HCT116 (cell line): Measurements from ENCODE around the gene AACS. TPM values are rescaled to one million over a fixed set of nuclear protein-coding genes. Genes with fewer than 3 reads are reported as not detected.

Experiments used
- ATAC-seq: fragments of 200-7000 bp; cut with Tn5 transposase; 2 replicates; pipeline ENCODE4 v1.9.1; 2020; ENCODE audit warnings: mild to moderate bottlenecking, moderate library complexity
- BruUV-seq: library from RNA; stranded (reverse); fragments of 400-500 nt; replicated peaks from 2 replicates; lab custom pipeline; 2021; lab: Mats Ljungman, UMichigan
- CTCF ChIA-PET: fragments of 300-600 bp; sonication (Branson Sonifier 250); formaldehyde crosslinking; loops from one replicate; lab custom pipeline; 2021; ENCODE audit warnings: antibody characterized with exemption; lab: Charles Lee
- POLR2A ChIA-PET: fragments of 300-600, 350-600 bp; sonication (Branson Sonifier 250); formaldehyde crosslinking; loops from one replicate; lab custom pipeline; 2021; ENCODE audit warnings: antibody characterized with exemption; lab: Charles Lee
- RAD21 ChIA-PET, 2 experiments: fragments of 300-600 bp; sonication (Branson Sonifier 250); formaldehyde crosslinking; loops; one replicate each; lab custom pipeline; 2023; ENCODE audit warnings: low total read pairs in 2 of 2; ENCODE audit not compliant: uncharacterized antibody in 2 of 2, unreplicated experiment in 2 of 2, low non-redundant PET in 1 of 2; lab: Charles Lee
- DNase-seq: peaks from one replicate; pipeline ENCODE4 v3.0.0-alpha.2; 2010; ENCODE audit warnings: low read depth, low spot score
- H2AFZ ChIP-seq: fragments of 200-600 bp; shearing (Covaris generic), sonication (generic); 2 replicates; pipeline ENCODE4 v1.6.1; 2017; ENCODE audit warnings: low read depth, mixed run types, mixed read lengths, antibody characterized with exemption, low read length; ENCODE audit not compliant: poor library complexity, severe bottlenecking
- H3K27ac ChIP-seq: 2 replicates; pipeline ENCODE4 v1.5.1; 2012; ENCODE audit warnings: low read depth, low read length
- H3K27me3 ChIP-seq: fragments of 200-600 bp; sonication (generic); 2 replicates; pipeline ENCODE4 v1.6.1; 2016; ENCODE audit warnings: mixed run types, low read length, mixed read lengths; ENCODE audit not compliant: insufficient read depth
- H3K36me3 ChIP-seq, 2 experiments: fragments of 200-500 bp in 1 of 2; fragments of 200-600 bp in 1 of 2; sonication (Bioruptor generic) in 1 of 2; sonication (generic) in 1 of 2; 2 replicates each; pipeline versions ENCODE4 v1.5.1 to v1.6.1; 2014 to 2016; ENCODE audit warnings: low read length in 2 of 2, inconsistent platforms in 1 of 2, mixed read lengths in 1 of 2, mixed run types in 1 of 2; ENCODE audit not compliant: insufficient read depth in 2 of 2, control insufficient read depth in 1 of 2
- H3K4me1 ChIP-seq, 2 experiments: fragments of 200-600 bp in 1 of 2; sonication (generic) in 1 of 2; 2 replicates each; pipeline versions ENCODE4 v1.5.1 to v1.6.1; 2012 to 2017; ENCODE audit warnings: low read length in 2 of 2, inconsistent platforms in 1 of 2, mild to moderate bottlenecking in 1 of 2, mixed read lengths in 1 of 2, mixed run types in 1 of 2, moderate library complexity in 1 of 2; ENCODE audit not compliant: insufficient read depth in 2 of 2, control insufficient read depth in 1 of 2
- H3K4me2 ChIP-seq: fragments of 200-600 bp; sonication (generic); 2 replicates; pipeline ENCODE4 v1.6.1; 2017; ENCODE audit warnings: mixed run types, low read length, mixed read lengths
- H3K4me3 ChIP-seq, 2 experiments: fragments of 200-600 bp in 1 of 2; sonication (generic) in 1 of 2; replicated peaks in 1 of 2; 2 replicates each; pipeline ENCODE4 v1.5.1; 2011 to 2016; ENCODE audit warnings: low read length in 2 of 2, control low read depth in 1 of 2, low read depth in 1 of 2, mild to moderate bottlenecking in 1 of 2, mixed read lengths in 1 of 2, mixed run types in 1 of 2
- H3K79me2 ChIP-seq: fragments of 200-600 bp; sonication (generic); 2 replicates; pipeline ENCODE4 v1.6.1; 2017; ENCODE audit warnings: mild to moderate bottlenecking, mixed run types, low read length, moderate library complexity, mixed read lengths; ENCODE audit not compliant: insufficient read depth
- H3K9ac ChIP-seq: fragments of 200-600 bp; sonication (generic); 2 replicates; pipeline ENCODE4 v1.6.1; 2016; ENCODE audit warnings: low read length, mixed read lengths
- H3K9me2 ChIP-seq: fragments of 200-600 bp; sonication (generic), shearing (Covaris generic); 2 replicates; pipeline ENCODE4 v1.6.1; 2017; ENCODE audit warnings: mixed run types, mild to moderate bottlenecking, moderate library complexity; ENCODE audit not compliant: insufficient read depth
- H3K9me3 ChIP-seq, 2 experiments: fragments of 200-500 bp in 1 of 2; fragments of 200-600 bp in 1 of 2; sonication (Bioruptor generic) in 1 of 2; sonication (generic) in 1 of 2; 2 replicates each; pipeline ENCODE4 v1.6.1; 2014 to 2017; ENCODE audit warnings: low read length in 2 of 2, mixed read lengths in 2 of 2, inconsistent platforms in 1 of 2, low read depth in 1 of 2, mild to moderate bottlenecking in 1 of 2, mixed run types in 1 of 2, moderate library complexity in 1 of 2; ENCODE audit not compliant: control insufficient read depth in 1 of 2, insufficient read depth in 1 of 2
- H4K20me1 ChIP-seq: fragments of 200-600 bp; sonication (generic), shearing (Covaris generic); 2 replicates; pipeline ENCODE4 v1.6.1; 2017; ENCODE audit warnings: mixed run types, mild to moderate bottlenecking, moderate library complexity; ENCODE audit not compliant: insufficient read depth
- CEBPB ChIP-seq: IDR thresholded peaks from 2 replicates; pipeline ENCODE4 v1.6.1; 2012; ENCODE audit warnings: low read depth
- EGR1 ChIP-seq: IDR thresholded peaks from 2 replicates; pipeline ENCODE4 v1.6.1; 2012; ENCODE audit warnings: low read depth
- ELF1 ChIP-seq: IDR thresholded peaks from 2 replicates; pipeline ENCODE4 v1.6.1; 2012; ENCODE audit warnings: low read depth, borderline replicate concordance
- FOSL1 ChIP-seq: IDR thresholded peaks from 2 replicates; pipeline ENCODE4 v1.6.1; 2012; ENCODE audit warnings: low read depth
- JUND ChIP-seq: IDR thresholded peaks from 2 replicates; pipeline ENCODE4 v1.6.1; 2012
- POLR2A ChIP-seq: IDR thresholded peaks from 2 replicates; pipeline ENCODE4 v1.7.0; 2011; ENCODE audit warnings: borderline replicate concordance; ENCODE audit not compliant: insufficient read depth, insufficient read length; ENCODE audit errors: extremely low read depth
- POLR2AphosphoS5 ChIP-seq: IDR thresholded peaks from 2 replicates; pipeline ENCODE4 v1.6.1; 2011; ENCODE audit warnings: mild to moderate bottlenecking, low read depth, low read length, moderate library complexity
- RAD21 ChIP-seq: IDR thresholded peaks from 2 replicates; pipeline ENCODE4 v1.6.1; 2012; ENCODE audit warnings: low read depth, mild to moderate bottlenecking
- SIN3A ChIP-seq: IDR thresholded peaks from 2 replicates; pipeline ENCODE4 v1.6.1; 2012; ENCODE audit warnings: low read depth
- SP1 ChIP-seq: IDR thresholded peaks from 2 replicates; pipeline ENCODE4 v1.6.1; 2012; ENCODE audit warnings: low read depth
- SRF ChIP-seq: IDR thresholded peaks from 2 replicates; pipeline ENCODE4 v1.6.1; 2012; ENCODE audit warnings: low read depth
- YY1 ChIP-seq: IDR thresholded peaks from 2 replicates; pipeline ENCODE4 v1.6.1; 2011; ENCODE audit warnings: low read length, low read depth, moderate library complexity, mild to moderate bottlenecking; ENCODE audit not compliant: insufficient replicate concordance; ENCODE audit errors: extremely low read depth
- ZFX ChIP-seq: fragments of 450-650 bp; IDR thresholded peaks from 2 replicates; pipeline ENCODE4 v1.6.1; 2017
- ZNF274 ChIP-seq: fragments of 200-500 bp; sonication (Bioruptor generic); IDR thresholded peaks from 2 replicates; pipeline ENCODE4 v1.6.1; 2014; ENCODE audit warnings: mild to moderate bottlenecking, low read depth, low read length, inconsistent platforms
- intact Hi-C: fragments of 100-400 bp; cut with micrococcal nuclease; formaldehyde crosslinking; loops from 2 replicates; pipeline ENCODE4 v1.10.0; 2022
- total RNA-seq: library from RNA; stranded (reverse); gene quantifications from one replicate; pipeline ENCODE4 v1.2.1, GENCODE V29; 2021; ENCODE audit not compliant: unreplicated experiment
- TF ChIP-seq, protein P1 (sequence below): IDR thresholded peaks from 2 replicates; pipeline ENCODE4 v1.6.1; 2011; ENCODE audit warnings: mild to moderate bottlenecking, low read length, moderate library complexity; ENCODE audit not compliant: insufficient replicate concordance; ENCODE audit errors: extremely low read depth
- TF ChIP-seq, protein P2 (sequence below): IDR thresholded peaks from 2 replicates; pipeline ENCODE4 v1.6.1; 2012

The AACS gene
- total RNA-seq, 1 experiment from 2014 or later = 16.0 TPM

DNA sequence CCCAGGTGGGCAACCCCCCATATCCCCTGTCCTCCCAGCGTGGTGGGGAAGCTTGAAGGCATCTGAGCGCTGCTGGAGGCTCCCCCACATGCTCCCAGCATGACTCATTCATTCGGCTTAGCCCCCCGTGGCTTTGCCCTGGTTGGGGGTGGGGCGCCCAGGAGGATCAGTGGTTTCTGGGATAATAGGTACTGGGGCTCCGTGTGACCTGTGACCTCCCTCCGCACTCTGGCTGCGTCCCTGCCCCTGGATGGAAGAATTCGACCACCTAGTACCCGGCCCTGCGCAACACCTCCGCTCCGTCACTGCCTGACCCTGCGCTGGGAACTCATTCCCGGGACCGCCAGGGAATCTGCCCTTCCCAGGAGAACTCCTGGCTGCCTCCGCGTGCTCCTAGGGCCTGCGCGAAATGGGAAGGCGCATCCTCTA, 120.1 kb downstream of the AACS start:
- ChIA-PET RAD21 (no interaction called here), CTCF (no interaction called here), POLR2A (no interaction called here)
- no peaks in the 10 kb centered on the region for H3K9me2 ChIP-seq
- peaks cover 26% of the 10 kb centered on the region for H3K27me3 ChIP-seq
- H3K4me2 ChIP-seq = peak overlapping the region; percentile 66
- H3K36me3 ChIP-seq = no peaks in the 10 kb centered on the region
- no peak for DNase-seq
- no peaks in the 10 kb centered on the region for H3K79me2 ChIP-seq
- intact Hi-C loops = loop anchor here (10.0 kb wide), 1 partner anchor 879 kb away; no protein-coding TSS in a partner anchor
- H3K4me3 ChIP-seq = no peak overlapping the region
- BruUV-seq = no TSS peak
- TF ChIP-seq YY1 (no peak), EGR1 (no peak), ELF1 (no peak), POLR2A (no peak), SP1 (no peak), ZFX (no peak), JUND (no peak), ZNF274 (no peak), SIN3A (no peak), CEBPB (no peak)
- H3K4me1 ChIP-seq = peaks cover 0 to 16% of the 10 kb centered on the region in 2 experiments; a peak in 2 of 4 replicates
- no peak overlapping the region for H3K9ac ChIP-seq
- H2AFZ ChIP-seq = no peak overlapping the region
- no peaks in the 10 kb centered on the region for H4K20me1 ChIP-seq
- no peaks in the 10 kb centered on the region for H3K9me3 ChIP-seq
- no peak overlapping the region; the same call in 1 of the 2 replicates for H3K27ac ChIP-seq
- no peak for ATAC-seq

DNA sequence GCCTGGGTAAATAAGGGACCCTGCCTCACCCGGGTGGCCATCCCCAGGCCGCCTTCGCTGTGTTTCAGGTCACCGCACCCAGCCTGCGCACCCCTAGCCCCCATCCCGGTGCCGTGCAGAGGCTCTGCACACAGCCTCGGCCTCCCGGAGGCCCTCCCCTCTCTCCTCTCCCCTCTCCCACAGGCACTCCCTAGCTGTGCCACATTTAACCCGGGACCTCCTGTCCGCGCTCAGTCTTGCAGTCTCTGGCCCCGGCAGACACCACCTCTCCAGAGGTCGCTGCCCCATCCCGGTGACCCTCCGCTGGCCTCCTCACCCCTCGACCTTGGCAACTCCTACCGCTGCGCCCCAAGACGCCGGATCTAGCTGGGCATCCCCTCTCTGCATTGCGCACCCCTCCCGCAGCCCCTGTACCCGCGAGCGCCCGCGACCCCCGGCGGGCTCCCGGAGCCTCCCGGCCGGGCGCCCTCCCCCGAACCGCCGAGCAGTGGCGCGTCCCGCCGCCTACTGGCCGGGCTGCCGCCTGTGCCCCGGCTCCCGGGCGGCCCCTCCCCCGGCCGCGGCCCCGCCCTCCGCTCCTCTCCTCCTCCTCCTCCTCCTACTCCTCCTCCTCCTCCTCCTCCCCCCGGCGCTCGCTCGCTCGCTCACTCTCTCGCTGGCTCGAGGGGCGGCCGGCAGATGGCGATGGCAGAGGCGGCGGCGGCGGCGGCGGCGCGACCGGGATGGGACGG, 120.7 kb downstream of the AACS start, which contains the start of gene TMEM132B:
Gene TMEM132B, plus strand, starts transcription at position 647 of the 731 bp plus-strand sequence.
- no TSS peak for BruUV-seq
- Histone ChIP-seq H4K20me1 (no peaks in the 10 kb centered on the region), H3K4me2 (peak within 1 kb of the TSS; percentile 66), H3K4me1 (peaks cover 0 to 16% of the 10 kb centered on the region in 2 experiments; a peak in 2 of 4 replicates), H2AFZ (peak within 1 kb of the TSS; percentile 35), H3K9me3 (no peaks in the 10 kb centered on the region), H3K27ac (peak within 1 kb of the TSS; percentile 25; the same call in 1 of the 2 replicates), H3K36me3 (no peaks in the 10 kb centered on the region), H3K4me3 (peak within 1 kb of the TSS; percentile 38 to 40), H3K79me2 (no peaks in the 10 kb centered on the region), H3K9ac (no peak within 1 kb of the TSS), H3K27me3 (peaks cover 26% of the 10 kb centered on the region), H3K9me2 (no peaks in the 10 kb centered on the region)
- DNase-seq (peak; percentile 49), ATAC-seq (peak; percentile 84)
- CTCF ChIA-PET = interaction anchor here (0.6 kb wide), 4 partner anchors 15 to 592 kb away, joined by 3 to 4 read pairs (median 4); no protein-coding TSS in a partner anchor
- RAD21 ChIA-PET = no interaction called here
- POLR2A ChIA-PET = no interaction called here
- intact Hi-C loops = loop anchor here (10.0 kb wide), 1 partner anchor 879 kb away; no protein-coding TSS in a partner anchor
- no peak for TF ChIP-seq SRF
- TF ChIP-seq, protein P1, sequence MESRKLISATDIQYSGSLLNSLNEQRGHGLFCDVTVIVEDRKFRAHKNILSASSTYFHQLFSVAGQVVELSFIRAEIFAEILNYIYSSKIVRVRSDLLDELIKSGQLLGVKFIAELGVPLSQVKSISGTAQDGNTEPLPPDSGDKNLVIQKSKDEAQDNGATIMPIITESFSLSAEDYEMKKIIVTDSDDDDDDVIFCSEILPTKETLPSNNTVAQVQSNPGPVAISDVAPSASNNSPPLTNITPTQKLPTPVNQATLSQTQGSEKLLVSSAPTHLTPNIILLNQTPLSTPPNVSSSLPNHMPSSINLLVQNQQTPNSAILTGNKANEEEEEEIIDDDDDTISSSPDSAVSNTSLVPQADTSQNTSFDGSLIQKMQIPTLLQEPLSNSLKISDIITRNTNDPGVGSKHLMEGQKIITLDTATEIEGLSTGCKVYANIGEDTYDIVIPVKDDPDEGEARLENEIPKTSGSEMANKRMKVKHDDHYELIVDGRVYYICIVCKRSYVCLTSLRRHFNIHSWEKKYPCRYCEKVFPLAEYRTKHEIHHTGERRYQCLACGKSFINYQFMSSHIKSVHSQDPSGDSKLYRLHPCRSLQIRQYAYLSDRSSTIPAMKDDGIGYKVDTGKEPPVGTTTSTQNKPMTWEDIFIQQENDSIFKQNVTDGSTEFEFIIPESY = no peak
- peak; percentile 45; the same call in 1 of the 2 replicates for TF ChIP-seq POLR2AphosphoS5
- no peak for TF ChIP-seq FOSL1
- TF ChIP-seq, protein P2, sequence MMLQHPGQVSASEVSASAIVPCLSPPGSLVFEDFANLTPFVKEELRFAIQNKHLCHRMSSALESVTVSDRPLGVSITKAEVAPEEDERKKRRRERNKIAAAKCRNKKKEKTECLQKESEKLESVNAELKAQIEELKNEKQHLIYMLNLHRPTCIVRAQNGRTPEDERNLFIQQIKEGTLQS = no peak
- no peak for TF ChIP-seq SP1
- no peak for TF ChIP-seq SIN3A
- TF ChIP-seq RAD21 = no peak
